Vagina (tissue), 2 donors: Measurements from ENCODE around the gene PTF1A. TPM values are rescaled to one million over a fixed set of nuclear protein-coding genes. Genes with fewer than 3 reads are reported as not detected.

Experiments
- DNase-seq, 2 donors: peaks; one replicate each; pipeline ENCODE4 v3.0.0-alpha.2; 2017; ENCODE audit errors: extremely low spot score in 2 of 2
- H3K27ac ChIP-seq: fragments of 200-600 bp; sonication (generic); one replicate; pipeline ENCODE4 v1.5.1; 2019
- H3K27me3 ChIP-seq: fragments of 200-600 bp; sonication (generic); one replicate; pipeline ENCODE4 v1.5.1; 2019
- H3K36me3 ChIP-seq, 2 donors: fragments of 200-600 bp; sonication (generic); one replicate each; pipeline ENCODE4 v1.5.1; 2017 to 2019
- H3K4me1 ChIP-seq: fragments of 200-600 bp; sonication (generic); one replicate; pipeline ENCODE4 v1.5.1; 2019
- H3K4me3 ChIP-seq, 2 donors: fragments of 200-600 bp; sonication (generic); 1 replicate in 1 of 2; 2 replicates in 1 of 2; pipeline ENCODE4 v1.5.1; 2016 to 2019
- H3K9me3 ChIP-seq: fragments of 200-600 bp; sonication (generic); one replicate; pipeline ENCODE4 v1.5.1; 2019
- CTCF ChIP-seq, 3 experiments: fragments of 450-650 bp in 2 of 3; fragments of 200-600 bp in 1 of 3; sonication (generic) in 1 of 3; IDR thresholded peaks; one replicate each; pipeline ENCODE4 v1.5.1; 2017 to 2019; ENCODE audit warnings: antibody characterized with exemption in 3 of 3, mild to moderate bottlenecking in 2 of 3, moderate library complexity in 2 of 3
- POLR2A ChIP-seq, 2 donors: fragments of 450-650 bp; IDR thresholded peaks; one replicate each; pipeline ENCODE4 v1.6.1; 2017; ENCODE audit warnings: antibody characterized with exemption in 2 of 2, mild to moderate bottlenecking in 2 of 2, moderate library complexity in 2 of 2
- POLR2AphosphoS5 ChIP-seq, 2 donors: sonication (generic); formaldehyde crosslinking; IDR thresholded peaks; one replicate each; pipeline ENCODE4 v1.9.0; 2017; ENCODE audit warnings: antibody characterized with exemption in 2 of 2, mild to moderate bottlenecking in 2 of 2, low read depth in 1 of 2; ENCODE audit not compliant: insufficient read depth in 1 of 2
- intact Hi-C: fragments of 100-400 bp; cut with DNase I; formaldehyde crosslinking; loops from one replicate; pipeline ENCODE4 v1.15.1; 2023
- total RNA-seq: library from RNA; depleted of rRNA; stranded (reverse); fragments of >200 nt; gene quantifications from one replicate; pipeline ENCODE4 v1.2.3, GENCODE V29; 2016

The PTF1A gene
- total RNA-seq = not detected

GRCh38 chr10:23191764-23192711 is at the start of gene PTF1A:
Gene PTF1A, plus strand, starts transcription at chr10:23192312. Its CDS starts 219 bp downstream, at chr10:23192531.
- Histone ChIP-seq H3K27ac (no peak within 1 kb of the TSS), H3K27me3 (no peaks in the 10 kb centered on the region)
- intact Hi-C loops = no loop called here

GRCh38 chr10:23146258-23146657 is 45.9 kb upstream of the PTF1A start:
- no peak for DNase-seq
- Histone ChIP-seq H3K27ac (no peak overlapping the region), H3K4me3 (no peak overlapping the region), H3K27me3 (no peaks in the 10 kb centered on the region), H3K36me3 (no peaks in the 10 kb centered on the region), H3K9me3 (no peaks in the 10 kb centered on the region), H3K4me1 (no peaks in the 10 kb centered on the region)
- no peak for TF ChIP-seq POLR2A (IDR thresholded peaks at IDR 0.05)
- no peak for TF ChIP-seq POLR2AphosphoS5 (IDR thresholded peaks at IDR 0.05; ENCODE audit: insufficient read depth in 1 of 2, low read depth in 1 of 2)
- TF ChIP-seq CTCF (IDR thresholded peaks at IDR 0.05) = no peak
- intact Hi-C loops = no loop called here

More at GRCh38 chr10:23191764-23192711, at the start of gene PTF1A:
- Histone ChIP-seq H3K4me3 (no peak within 1 kb of the TSS), H3K9me3 (no peaks in the 10 kb centered on the region), H3K36me3 (no peaks in the 10 kb centered on the region), H3K4me1 (no peaks in the 10 kb centered on the region)
- TF ChIP-seq CTCF (IDR thresholded peaks at IDR 0.05) = no peak
- TF ChIP-seq POLR2A (IDR thresholded peaks at IDR 0.05) = no peak
- TF ChIP-seq POLR2AphosphoS5 (IDR thresholded peaks at IDR 0.05; ENCODE audit: insufficient read depth in 1 of 2, low read depth in 1 of 2) = no peak
- peak in 1 of 2 donors; percentile 60 for DNase-seq

GRCh38 chr10:23147035-23147434 is 45.1 kb upstream of the PTF1A start:
- no peak overlapping the region for H3K27ac ChIP-seq
- H3K9me3 ChIP-seq = no peaks in the 10 kb centered on the region
- H3K36me3 ChIP-seq = no peaks in the 10 kb centered on the region
- TF ChIP-seq POLR2AphosphoS5 (IDR thresholded peaks at IDR 0.05; ENCODE audit: insufficient read depth in 1 of 2, low read depth in 1 of 2) (no peak), CTCF (IDR thresholded peaks at IDR 0.05) (no peak), POLR2A (IDR thresholded peaks at IDR 0.05) (no peak)
- H3K4me1 ChIP-seq = no peaks in the 10 kb centered on the region
- no peak for DNase-seq
- no peak overlapping the region for H3K4me3 ChIP-seq
- intact Hi-C loops = no loop called here
- H3K27me3 ChIP-seq = no peaks in the 10 kb centered on the region

- Histone ChIP-seq H3K4me3 (no peak overlapping the region), H3K4me1 (no peaks in the 10 kb centered on the region), H3K27ac (no peak overlapping the region), H3K9me3 (no peaks in the 10 kb centered on the region), H3K36me3 (no peaks in the 10 kb centered on the region), H3K27me3 (no peaks in the 10 kb centered on the region)
- no peak for TF ChIP-seq CTCF (IDR thresholded peaks at IDR 0.05)
- no peak for TF ChIP-seq POLR2A (IDR thresholded peaks at IDR 0.05)
- no peak for TF ChIP-seq POLR2AphosphoS5 (IDR thresholded peaks at IDR 0.05; ENCODE audit: insufficient read depth in 1 of 2, low read depth in 1 of 2)
- intact Hi-C loops = no loop called here
- no peak for DNase-seq
These were observed 43.9 kb upstream of the PTF1A start for GRCh38 chr10:23148214-23148613.

GRCh38 chr10:23150091-23150490 is 42.0 kb upstream of the PTF1A start:
- TF ChIP-seq CTCF (IDR thresholded peaks at IDR 0.05) (no peak), POLR2A (IDR thresholded peaks at IDR 0.05) (no peak), POLR2AphosphoS5 (IDR thresholded peaks at IDR 0.05; ENCODE audit: insufficient read depth in 1 of 2, low read depth in 1 of 2) (no peak)
- DNase-seq = no peak
- Histone ChIP-seq H3K27me3 (no peaks in the 10 kb centered on the region), H3K4me1 (no peaks in the 10 kb centered on the region), H3K36me3 (no peaks in the 10 kb centered on the region), H3K9me3 (no peaks in the 10 kb centered on the region), H3K27ac (no peak overlapping the region), H3K4me3 (no peak overlapping the region)
- intact Hi-C loops = no loop called here
